Fibroblast of peridontal ligament (primary cell): Measurements from ENCODE around the gene BLOC1S1.

Experiments used
- DNase-seq: peaks from one replicate; pipeline ENCODE4 v3.0.0-alpha.2; 2010; ENCODE audit errors: extremely low read depth

Gene BLOC1S1

GRCh38 chr12:55694651-55695050 is 21.2 kb upstream of the BLOC1S1 start:
- no peak for DNase-seq

- no peak for DNase-seq
These were observed 20.5 kb upstream of the BLOC1S1 start for GRCh38 chr12:55695349-55695748.

GRCh38 chr12:55696141-55696540 is 19.7 kb upstream of the BLOC1S1 start:
- DNase-seq, result no peak

GRCh38 chr12:55696796-55697462 is 18.9 kb upstream of the BLOC1S1 start:
- DNase-seq, result no peak

GRCh38 chr12:55697686-55698085 is 18.2 kb upstream of the BLOC1S1 start:
- no peak for DNase-seq

GRCh38 chr12:55698241-55698955 is 17.4 kb upstream of the BLOC1S1 start:
- DNase-seq, result no peak

- DNase-seq, result no peak
These were observed 16.9 kb upstream of the BLOC1S1 start for GRCh38 chr12:55698965-55699364.

GRCh38 chr12:55699471-55700055 is 16.3 kb upstream of the BLOC1S1 start:
- no peak for DNase-seq

GRCh38 chr12:55700255-55701018 is 15.4 kb upstream of the BLOC1S1 start:
- no peak for DNase-seq

- no peak for DNase-seq
These were observed 13.0 kb upstream of the BLOC1S1 start for GRCh38 chr12:55702861-55703260.

- DNase-seq, result no peak
These were observed 12.6 kb upstream of the BLOC1S1 start for GRCh38 chr12:55703288-55703687.

GRCh38 chr12:55703901-55704761 is 11.7 kb upstream of the BLOC1S1 start:
- no peak for DNase-seq

GRCh38 chr12:55704824-55705718 is 10.8 kb upstream of the BLOC1S1 start:
- no peak for DNase-seq

GRCh38 chr12:55705782-55706402 is 10.0 kb upstream of the BLOC1S1 start:
- no peak for DNase-seq

- DNase-seq, result no peak
These were observed 9.2 kb upstream of the BLOC1S1 start for GRCh38 chr12:55706568-55707218.

- no peak for DNase-seq
These were observed 8.6 kb upstream of the BLOC1S1 start for GRCh38 chr12:55707219-55707671.

GRCh38 chr12:55707841-55708694 is 7.8 kb upstream of the BLOC1S1 start, which contains the start of gene ITGA7:
TSS of gene ITGA7 (minus strand) at chr12:55707904. CDS start at chr12:55707682, 222 bp downstream.
- DNase-seq, result no peak

- no peak for DNase-seq
These were observed 7.1 kb upstream of the BLOC1S1 start for GRCh38 chr12:55708695-55709233.
